Left colon (tissue), 2 donors: ENCODE results near the gene ADSS1. TPM values are rescaled to one million over a fixed set of nuclear protein-coding genes. Genes with fewer than 3 reads are reported as not detected.
A peak's percentile ranks its signal among the peaks of the same experiment; 100 is the strongest.

Experiments used
- ATAC-seq: fragments of 200-7000 bp; cut with Tn5 transposase; one replicate; pipeline ENCODE4 v1.9.1; 2020; ENCODE audit warnings: mild to moderate bottlenecking, moderate library complexity
- DNase-seq, 2 donors: peaks; one replicate each; pipeline ENCODE4 v3.0.0-alpha.2; 2020
- intact Hi-C, 2 donors: fragments of 100-400 bp; cut with DNase I in 1 of 2; cut with micrococcal nuclease in 1 of 2; formaldehyde crosslinking; loops; one replicate each; pipeline versions ENCODE4 v1.11.2 to v1.14.0; 2022; cut with DNase I, micrococcal nuclease
- total RNA-seq, 2 donors: library from RNA; stranded (reverse); fragmentation: NEBNext Ultra II Directional; extraction: Animal tissue kit (Norgen Biotek cat#: 25700); gene quantifications; one replicate each; pipeline ENCODE4 v1.2.1, GENCODE V29; 2021
- donor health status: DM: no; HTN: no; CAD: no.
- donor health status: DM: yes; HTN: yes; CAD: no.

ADSS1 gene
- total RNA-seq, 2 donors from 2014 or later: 3.3 to 4.4 TPM

DNA sequence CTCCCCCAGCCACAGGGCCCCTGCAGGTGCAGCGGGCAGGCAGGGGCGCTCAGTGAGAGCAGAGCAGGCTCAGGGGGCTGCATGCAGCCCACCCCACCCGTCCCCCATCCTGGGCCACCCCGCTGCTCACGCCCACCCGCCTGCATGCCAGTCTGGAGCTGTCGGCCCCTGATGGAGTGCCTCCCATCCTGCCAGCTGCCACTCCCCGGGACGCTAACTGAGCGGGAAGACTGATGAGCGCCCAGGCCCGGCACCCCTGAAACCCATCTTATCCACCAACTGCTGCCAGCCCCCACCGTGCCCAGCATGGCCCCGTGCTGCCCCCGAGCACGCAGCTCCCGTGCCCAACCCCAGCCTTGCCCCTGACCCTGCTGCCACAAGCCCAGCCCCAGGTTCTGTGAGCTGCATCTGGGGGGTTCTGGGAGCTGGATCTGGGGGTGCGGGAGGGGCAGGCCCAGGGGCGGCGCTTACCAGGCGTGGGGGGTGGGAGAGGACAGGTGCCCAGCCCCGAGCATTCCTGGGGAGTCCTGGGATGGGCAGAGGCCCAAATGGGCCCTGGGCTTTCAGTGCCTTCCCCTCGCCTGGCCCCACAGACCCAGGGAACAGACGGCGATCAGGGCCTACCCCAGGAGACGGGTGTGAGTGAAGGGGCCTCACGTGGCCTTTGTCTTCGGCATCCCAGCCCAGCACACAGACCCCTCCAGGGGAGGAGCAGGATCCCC lies 58.2 kb downstream of the ADSS1 start:
- intact Hi-C loops: no loop called here
- DNase-seq (no peak), ATAC-seq (no peak)

DNA sequence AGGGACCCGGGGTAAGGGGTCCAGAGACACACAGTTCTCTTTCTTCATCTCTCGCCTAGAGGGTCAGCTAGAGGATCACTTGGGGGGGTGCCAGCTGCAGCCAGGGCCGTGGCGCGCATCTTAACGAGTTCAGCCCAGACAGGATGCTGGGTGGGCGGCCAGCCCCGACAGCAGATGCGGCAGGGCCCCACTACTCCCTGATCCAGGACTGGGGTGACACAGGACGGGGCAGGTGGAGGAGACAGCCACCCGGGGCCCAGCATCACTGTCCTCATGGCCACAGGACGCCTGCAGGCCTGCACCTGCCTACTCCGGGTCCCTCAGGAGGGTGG lies 58.7 kb downstream of the ADSS1 start:
- DNase-seq: no peak
- ATAC-seq: no peak
- intact Hi-C loops: no loop called here

GRCh38 chr14:104783484-104784217 lies 59.6 kb downstream of the ADSS1 start:
- no peak for DNase-seq
- intact Hi-C loops: no loop called here

GRCh38 chr14:104784218-104784568 lies 60.2 kb downstream of the ADSS1 start:
- intact Hi-C loops: no loop called here
- ATAC-seq (no peak), DNase-seq (no peak)

More at GRCh38 chr14:104783484-104784217, 59.6 kb downstream of the ADSS1 start:
- ATAC-seq: no peak

DNA sequence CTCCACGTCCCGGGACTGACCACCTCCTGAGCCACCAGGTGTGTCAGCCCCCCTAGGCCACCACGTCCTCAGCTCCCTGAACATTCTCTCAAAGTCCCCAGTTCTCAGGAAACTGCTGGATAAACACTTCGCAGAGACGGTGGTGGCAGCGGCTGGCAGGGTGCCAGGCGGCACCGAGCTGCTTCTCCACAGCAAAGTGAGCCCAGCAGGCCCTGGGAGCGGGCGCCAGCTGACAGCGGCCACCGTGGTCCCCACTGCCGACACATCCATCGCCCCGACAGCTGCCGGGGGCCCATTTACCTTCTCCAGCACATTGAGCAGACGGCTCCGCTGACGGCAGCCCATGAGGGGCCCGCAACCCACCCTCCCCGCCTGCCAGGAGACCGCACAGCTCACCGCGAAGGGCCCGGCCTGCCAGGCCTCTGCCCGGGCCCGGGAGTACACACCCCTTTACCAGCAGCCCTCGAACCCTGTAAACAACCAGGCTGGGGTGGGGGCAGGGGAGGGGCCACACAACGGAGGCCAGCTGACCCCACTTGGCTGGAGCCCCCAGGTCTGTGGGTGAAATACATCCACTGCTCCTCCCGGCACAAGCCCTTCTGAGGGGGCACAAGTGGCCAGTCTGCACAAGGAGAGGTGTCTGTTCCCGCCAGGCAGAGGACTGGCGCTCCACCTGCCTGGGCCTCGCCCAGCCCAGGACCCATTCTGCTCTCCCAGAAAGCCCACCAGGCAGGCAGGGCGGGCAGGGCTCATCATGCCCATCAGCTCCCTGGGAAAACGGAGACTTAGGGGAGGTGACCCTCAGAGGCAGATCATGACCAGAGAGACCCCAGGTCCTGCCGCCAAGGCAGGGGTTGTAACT lies 61.0 kb downstream of the ADSS1 start:
- ATAC-seq: no peak
- DNase-seq: no peak

DNA sequence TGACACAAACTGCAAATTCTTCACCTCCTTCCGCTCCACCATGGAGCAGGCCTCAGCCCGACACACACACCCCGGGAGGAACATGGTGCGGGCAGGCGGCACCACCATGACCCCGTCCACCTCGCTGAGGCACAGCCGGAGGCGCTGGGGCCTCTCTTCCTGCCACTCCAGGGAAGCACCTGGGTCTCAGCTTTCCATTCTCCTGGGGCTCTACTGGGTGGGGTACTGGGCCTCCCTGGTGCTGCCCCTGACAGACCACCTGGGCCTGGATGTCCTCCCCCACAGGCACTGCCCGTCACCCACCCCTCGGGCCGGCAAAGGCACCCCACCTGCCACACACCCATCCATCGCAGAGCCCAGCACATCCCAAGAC lies 61.7 kb downstream of the ADSS1 start:
- intact Hi-C loops: no loop called here
- ATAC-seq (no peak), DNase-seq (no peak)

More for the DNA sequence above, 61.0 kb downstream of the ADSS1 start:
- intact Hi-C loops: no loop called here

- ATAC-seq (peak; percentile 12), DNase-seq (no peak)
- intact Hi-C loops: no loop called here
These were observed 62.1 kb downstream of the ADSS1 start for GRCh38 chr14:104786091-104786586.

DNA sequence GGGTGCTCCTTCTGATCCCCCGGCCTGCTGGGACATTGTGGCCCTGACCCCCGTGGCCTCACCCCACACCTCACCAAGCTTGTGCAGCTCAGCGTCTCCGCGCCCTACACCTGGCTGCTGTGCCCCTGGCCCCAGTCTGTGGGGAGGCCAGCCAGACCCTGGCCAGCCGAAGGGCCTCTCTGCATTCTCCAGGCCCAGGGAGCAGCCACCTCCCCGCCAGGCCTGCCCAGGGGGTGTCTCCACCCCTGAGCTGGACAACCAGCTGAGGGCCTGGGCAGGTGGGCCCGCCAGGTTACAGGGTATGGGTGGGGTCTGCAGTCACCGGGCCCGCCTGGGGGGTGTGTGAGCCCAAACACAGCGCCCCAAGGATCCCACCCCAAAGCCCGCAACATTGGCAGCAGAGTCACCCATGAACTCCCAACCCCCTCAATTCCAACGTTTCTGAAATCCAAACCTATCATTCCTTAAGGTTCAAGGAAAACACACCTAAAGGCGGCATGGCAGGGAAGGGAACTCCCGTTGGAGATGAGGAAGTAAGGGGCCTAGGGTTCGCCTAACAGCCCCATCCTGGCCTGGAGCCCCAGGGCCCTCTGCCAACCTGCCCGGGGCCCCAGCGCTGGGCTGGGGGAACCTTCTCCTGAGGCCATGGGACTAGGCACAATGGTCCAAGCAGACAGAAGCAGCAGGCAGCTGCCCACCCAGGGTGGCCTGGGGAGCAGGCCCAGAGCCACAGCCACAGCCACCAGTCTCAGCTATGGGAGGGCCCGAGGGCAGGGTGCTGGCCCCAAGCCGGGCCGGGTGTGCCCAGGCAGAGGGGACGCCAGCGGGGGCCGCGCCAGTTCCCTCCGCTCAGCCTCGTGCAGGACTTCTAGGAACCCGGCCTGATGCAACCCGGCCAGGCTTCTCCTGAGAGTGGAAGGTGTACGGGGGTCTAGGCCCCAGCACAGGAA lies 63.0 kb downstream of the ADSS1 start:
- ATAC-seq (peak; percentile 2), DNase-seq (no peak)
- intact Hi-C loops: no loop called here

DNA sequence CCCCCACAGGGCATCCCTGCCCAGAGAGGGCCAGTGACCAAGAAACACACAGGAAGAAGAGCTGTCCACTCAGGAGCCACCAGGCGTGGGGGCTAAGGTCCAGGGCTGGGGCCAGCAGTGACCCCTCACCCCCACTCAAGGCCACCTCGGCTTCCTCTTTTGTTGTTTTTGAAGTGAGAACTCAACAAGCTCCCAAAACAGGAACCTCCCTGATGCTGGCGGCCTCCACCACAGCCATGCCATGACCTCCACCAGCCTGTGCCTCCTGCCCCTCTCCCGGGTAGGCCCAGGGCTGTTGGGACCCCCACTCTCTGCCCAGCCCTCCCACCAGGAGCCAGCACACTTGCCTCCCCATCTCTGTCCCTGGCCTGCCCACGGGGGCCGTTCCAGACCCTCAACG lies 63.7 kb downstream of the ADSS1 start:
- DNase-seq: no peak
- no peak for ATAC-seq
- intact Hi-C loops: no loop called here

DNA sequence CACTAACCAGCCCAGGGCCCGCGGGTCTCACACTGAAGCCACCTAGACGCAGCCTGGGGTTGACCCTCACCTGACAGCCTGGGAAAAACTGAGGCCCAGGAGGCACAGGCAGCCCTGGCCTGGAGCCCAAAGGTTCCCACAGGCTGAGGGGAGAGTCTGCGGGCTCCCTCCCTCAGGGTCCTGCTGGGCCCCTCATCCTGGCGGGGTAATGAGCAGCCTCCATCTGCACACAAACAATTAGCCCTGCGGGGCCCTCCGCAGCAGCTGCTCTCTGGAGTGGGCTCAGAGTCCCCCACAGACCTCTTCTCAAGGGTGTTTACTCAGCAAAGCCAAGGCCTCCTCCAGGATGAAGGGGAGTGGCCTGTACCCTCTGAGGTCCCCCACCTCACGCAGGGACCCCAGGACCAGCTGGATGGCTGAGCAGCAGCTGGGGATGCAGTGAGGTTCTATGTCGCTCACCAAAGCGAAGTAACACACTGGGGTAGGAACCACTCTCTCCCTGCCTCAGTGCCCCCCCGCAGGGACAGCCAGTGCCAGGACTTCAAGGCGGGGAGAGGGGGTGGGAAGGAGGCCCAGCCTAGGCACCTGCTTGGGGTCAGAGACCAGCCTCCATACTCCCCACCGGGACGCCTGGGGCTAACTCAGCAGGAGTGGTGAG lies 64.3 kb downstream of the ADSS1 start:
- intact Hi-C loops: no loop called here
- no peak for ATAC-seq
- DNase-seq: no peak

DNA sequence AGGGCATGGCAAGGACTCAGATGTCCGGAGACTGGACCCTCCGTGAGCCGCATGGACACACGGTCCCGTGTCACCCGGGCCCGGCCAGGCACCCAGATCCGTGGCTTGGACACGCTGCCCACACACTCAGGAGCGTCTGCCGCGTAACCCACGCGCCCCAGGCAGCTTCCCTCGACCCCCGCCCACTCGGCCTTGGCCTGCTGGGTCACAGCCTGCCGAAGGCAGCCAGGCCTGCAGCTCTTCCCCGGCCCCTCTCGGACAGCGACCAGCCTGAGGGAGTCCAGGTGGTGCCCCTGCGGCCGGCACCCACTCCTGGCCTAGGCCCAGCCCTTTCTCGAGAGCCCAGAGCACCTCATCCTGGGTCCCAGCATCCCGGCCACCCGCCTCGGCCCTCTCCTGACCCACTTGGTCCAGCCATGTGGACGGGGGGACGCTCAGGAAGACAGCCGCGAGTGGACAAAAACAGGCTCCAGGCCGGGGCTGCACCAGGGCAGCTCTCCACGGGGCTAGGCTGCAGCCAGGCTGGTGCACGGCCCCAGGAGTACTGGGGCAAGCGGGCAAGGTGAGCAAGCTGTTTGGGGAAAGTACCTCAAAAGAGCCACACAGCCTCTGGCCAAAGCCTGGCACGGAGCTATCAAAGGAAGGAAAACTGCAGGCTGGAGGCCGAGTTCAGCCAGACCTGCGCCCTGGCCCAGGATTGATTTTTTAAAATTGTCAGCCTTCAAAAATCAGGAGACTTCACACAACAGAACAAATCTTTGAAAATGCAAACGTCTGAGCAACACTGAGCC lies 65.0 kb downstream of the ADSS1 start:
- ATAC-seq (no peak), DNase-seq (no peak)
- intact Hi-C loops: no loop called here

GRCh38 chr14:104789752-104790743 lies 66.0 kb downstream of the ADSS1 start:
- intact Hi-C loops: no loop called here
- DNase-seq: no peak
- no peak for ATAC-seq

- ATAC-seq: no peak
- intact Hi-C loops: no loop called here
- DNase-seq: no peak
These were observed 67.4 kb downstream of the ADSS1 start for GRCh38 chr14:104791425-104791824.

GRCh38 chr14:104792101-104792884 lies 68.3 kb downstream of the ADSS1 start:
- DNase-seq: no peak
- intact Hi-C loops: no loop called here
- peak; percentile 15 for ATAC-seq

DNA sequence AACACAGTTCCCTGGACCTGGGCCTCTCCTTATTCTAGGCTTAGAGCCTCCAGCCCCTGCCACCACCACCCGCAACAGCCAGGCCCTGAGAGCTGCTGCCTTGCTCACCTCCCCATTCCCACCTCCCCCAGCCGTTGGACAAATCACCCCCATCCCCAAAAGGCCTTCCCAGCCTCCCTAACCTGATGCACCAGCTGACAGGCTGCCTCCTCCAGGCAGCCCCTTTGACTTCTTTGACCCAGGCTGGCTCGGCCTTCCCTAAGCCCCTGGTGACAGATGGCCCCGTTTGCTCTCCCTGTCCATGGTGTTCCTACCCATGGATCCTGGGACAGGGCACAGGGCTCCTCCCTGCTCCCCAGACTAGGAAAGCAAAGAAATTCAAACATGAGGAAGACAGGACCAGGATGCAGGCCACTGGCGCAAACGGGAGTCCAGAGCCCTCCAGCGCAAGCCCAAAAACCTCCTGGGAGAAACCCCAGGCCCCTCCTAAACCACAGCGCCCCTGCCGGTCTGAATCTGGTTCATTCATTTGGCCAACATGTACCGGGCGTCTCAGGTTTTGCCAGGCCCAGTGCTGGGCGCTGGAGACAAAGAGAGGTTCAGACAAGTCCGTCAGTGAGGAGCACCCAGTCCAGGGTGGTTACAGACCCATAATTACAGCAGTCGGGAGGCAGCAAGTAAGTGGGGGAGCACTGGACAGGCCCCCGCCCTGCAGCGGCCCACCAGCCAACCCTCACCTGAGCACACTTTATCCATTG lies 69.1 kb downstream of the ADSS1 start:
- ATAC-seq: no peak
- no peak for DNase-seq
- intact Hi-C loops: no loop called here
